ENCODE results near the gene PPIL1. TPM values are rescaled to one million over a fixed set of nuclear protein-coding genes. Genes with fewer than 3 reads are reported as not detected.

The PPIL1 gene
- total and polyA plus RNA-seq, 8 donors, result 0.87 to 33.7 (median 17.1) TPM; not detected in 1

DNA sequence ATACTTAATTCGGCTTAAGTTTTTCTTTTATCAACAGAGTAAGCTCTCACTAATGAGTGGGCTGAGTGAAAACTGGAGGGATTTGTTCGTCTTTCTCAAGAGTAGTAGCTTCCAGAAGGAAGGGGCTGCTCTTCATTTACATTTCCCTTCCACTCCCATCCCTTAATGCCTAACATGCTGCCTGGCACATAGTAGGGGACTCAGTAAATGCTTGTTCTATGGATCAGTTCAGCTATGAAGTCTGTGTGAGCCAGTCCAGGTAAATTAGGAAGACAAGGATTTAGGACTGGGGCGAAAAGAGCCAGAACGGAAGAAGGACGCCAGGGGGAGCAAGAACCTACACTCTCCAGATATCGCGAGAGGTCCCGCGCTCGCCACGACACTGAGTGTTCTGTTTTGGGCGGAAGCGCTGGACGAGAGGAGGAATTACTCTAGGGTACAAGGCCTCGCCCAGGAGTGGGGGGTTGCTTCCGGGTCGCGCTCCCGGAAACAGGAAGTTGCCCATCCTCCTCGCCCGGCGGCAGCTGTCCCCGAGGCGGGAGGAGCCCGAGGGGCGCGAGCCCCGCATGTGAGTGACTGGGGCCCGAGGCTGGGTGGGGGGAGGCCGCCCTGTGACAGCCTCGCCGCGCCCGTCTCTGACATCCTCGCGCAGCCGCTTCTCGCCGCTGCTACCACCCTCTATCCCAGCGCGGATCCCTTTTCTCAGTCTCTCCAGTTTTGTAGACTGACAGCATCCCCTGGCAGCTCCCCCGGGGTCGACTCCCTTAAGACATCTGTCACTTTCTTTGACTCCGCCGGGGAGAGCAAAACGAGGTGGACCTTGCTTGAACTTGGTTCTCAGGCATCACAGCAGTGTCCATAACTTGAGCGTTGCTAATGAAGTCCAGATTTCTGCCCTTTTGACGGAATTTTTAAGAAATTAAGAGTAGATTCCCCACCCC is 11.1 kb upstream of the PPIL1 start, which contains the start of gene C6orf89:
C6orf89 (plus strand) TSS at position 492 of the 941 bp plus-strand sequence. CDS start 13,493 bp downstream, outside the sequence.
- peaks cover 12 to 47% (median 34%) of the 10 kb centered on the region in 4 donors for H3K4me1 ChIP-seq
- WGBS, 5 donors, result 3 to 4% (median 3%) methylated on average over 31 to 48 of the region's 48 CpGs
- no peaks in the 10 kb centered on the region for H3K9me3 ChIP-seq
- intact Hi-C loops (cut with DNase I; ENCODE audit: low total_unique reads), result no loop called here
- H3K4me3 ChIP-seq, result peak within 1 kb of the TSS; percentile 69 to 80 (median 79)
- DNase-seq, result peak; percentile 98
- H3K27me3 ChIP-seq, result no peaks in the 10 kb centered on the region
- TF ChIP-seq, protein P1, sequence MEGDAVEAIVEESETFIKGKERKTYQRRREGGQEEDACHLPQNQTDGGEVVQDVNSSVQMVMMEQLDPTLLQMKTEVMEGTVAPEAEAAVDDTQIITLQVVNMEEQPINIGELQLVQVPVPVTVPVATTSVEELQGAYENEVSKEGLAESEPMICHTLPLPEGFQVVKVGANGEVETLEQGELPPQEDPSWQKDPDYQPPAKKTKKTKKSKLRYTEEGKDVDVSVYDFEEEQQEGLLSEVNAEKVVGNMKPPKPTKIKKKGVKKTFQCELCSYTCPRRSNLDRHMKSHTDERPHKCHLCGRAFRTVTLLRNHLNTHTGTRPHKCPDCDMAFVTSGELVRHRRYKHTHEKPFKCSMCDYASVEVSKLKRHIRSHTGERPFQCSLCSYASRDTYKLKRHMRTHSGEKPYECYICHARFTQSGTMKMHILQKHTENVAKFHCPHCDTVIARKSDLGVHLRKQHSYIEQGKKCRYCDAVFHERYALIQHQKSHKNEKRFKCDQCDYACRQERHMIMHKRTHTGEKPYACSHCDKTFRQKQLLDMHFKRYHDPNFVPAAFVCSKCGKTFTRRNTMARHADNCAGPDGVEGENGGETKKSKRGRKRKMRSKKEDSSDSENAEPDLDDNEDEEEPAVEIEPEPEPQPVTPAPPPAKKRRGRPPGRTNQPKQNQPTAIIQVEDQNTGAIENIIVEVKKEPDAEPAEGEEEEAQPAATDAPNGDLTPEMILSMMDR (IDR thresholded peaks at IDR 0.05), result peak in 5 of 7 experiments; percentile 81 to 97 (median 89)
- no peak for TF ChIP-seq EP300 (IDR thresholded peaks at IDR 0.05)
- TF ChIP-seq POLR2AphosphoS5 (IDR thresholded peaks at IDR 0.05), result peak; percentile 84 to 95 (median 90)
- peak in 1 of 4 donors; percentile 33 for TF ChIP-seq POLR2A (IDR thresholded peaks at IDR 0.05)
- peak within 1 kb of the TSS; percentile 83 to 94 (median 86) for H3K27ac ChIP-seq
- H3K36me3 ChIP-seq, result no peaks in the 10 kb centered on the region

DNA sequence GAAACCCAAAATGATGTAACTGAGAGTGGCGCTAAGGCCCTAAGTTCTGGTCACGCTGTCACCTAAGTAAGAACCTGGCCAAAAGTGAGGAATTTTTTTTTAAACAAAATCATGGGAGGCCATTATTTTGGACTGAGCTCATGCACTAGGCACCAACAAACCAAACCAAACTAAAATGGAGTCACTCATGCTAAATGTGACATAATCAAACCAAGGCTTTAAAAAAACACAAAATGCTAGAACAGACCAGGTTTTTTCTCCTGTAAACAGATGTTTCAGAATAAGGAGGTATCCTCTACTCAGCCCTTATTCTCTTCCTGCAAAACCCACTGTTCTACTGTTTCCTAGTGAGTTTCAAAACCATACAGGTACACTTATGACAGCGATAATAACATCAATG is 10.0 kb upstream of the PPIL1 start:
- DNase-seq, result no peak
- Histone ChIP-seq H3K36me3 (no peaks in the 10 kb centered on the region), H3K9me3 (no peaks in the 10 kb centered on the region), H3K27ac (peak overlapping the region in 3 of 5 donors; percentile 86 to 94 (median 89)), H3K4me3 (no peak overlapping the region), H3K4me1 (peaks cover 12 to 44% (median 34%) of the 10 kb centered on the region in 4 donors), H3K27me3 (no peaks in the 10 kb centered on the region)
- TF ChIP-seq, protein P1 (IDR thresholded peaks at IDR 0.05), result no peak
- TF ChIP-seq POLR2A (IDR thresholded peaks at IDR 0.05) (no peak), EP300 (IDR thresholded peaks at IDR 0.05) (no peak), POLR2AphosphoS5 (IDR thresholded peaks at IDR 0.05) (no peak)
- intact Hi-C loops (cut with DNase I; ENCODE audit: low total_unique reads), result no loop called here
- WGBS, 5 donors, result 95 to 99% (median 97%) methylated on average over 3 of the region's 3 CpGs

DNA sequence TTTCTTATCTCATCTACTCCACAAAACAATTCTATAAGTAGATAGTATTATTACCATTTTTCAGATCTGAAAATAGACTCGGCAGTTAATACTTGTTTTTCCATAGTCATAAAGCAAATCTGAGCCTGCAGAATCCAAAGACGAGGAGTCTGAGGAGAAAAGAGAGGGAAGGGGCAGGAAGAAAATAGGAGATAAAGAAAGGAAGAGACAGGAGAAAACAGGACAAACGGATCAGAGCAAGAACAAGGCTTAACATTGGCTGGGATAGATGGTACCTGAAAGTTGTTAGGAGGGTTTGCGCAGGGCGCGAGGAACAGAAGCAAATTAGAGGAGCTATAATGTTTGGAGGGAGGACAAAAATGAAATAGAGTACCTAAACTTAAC is 639 bp upstream of the PPIL1 start:
- no peak for TF ChIP-seq POLR2A (IDR thresholded peaks at IDR 0.05)
- TF ChIP-seq POLR2AphosphoS5 (IDR thresholded peaks at IDR 0.05), result no peak
- TF ChIP-seq EP300 (IDR thresholded peaks at IDR 0.05), result no peak
- TF ChIP-seq, protein P1 (IDR thresholded peaks at IDR 0.05), result no peak
- Histone ChIP-seq H3K4me3 (peak overlapping the region; percentile 80 to 92 (median 84)), H3K36me3 (peaks cover 0 to 15% (median 11%) of the 10 kb centered on the region in 4 donors), H3K9me3 (no peaks in the 10 kb centered on the region), H3K27me3 (no peaks in the 10 kb centered on the region), H3K4me1 (peaks cover 10 to 28% (median 16%) of the 10 kb centered on the region in 4 donors), H3K27ac (peak overlapping the region in 4 of 5 donors; percentile 85 to 92 (median 91))
- intact Hi-C loops (cut with DNase I; ENCODE audit: low total_unique reads), result no loop called here
- no peak for DNase-seq
- WGBS, 5 donors, result 26 to 40% (median 35%) methylated on average over 6 of the region's 6 CpGs

DNA sequence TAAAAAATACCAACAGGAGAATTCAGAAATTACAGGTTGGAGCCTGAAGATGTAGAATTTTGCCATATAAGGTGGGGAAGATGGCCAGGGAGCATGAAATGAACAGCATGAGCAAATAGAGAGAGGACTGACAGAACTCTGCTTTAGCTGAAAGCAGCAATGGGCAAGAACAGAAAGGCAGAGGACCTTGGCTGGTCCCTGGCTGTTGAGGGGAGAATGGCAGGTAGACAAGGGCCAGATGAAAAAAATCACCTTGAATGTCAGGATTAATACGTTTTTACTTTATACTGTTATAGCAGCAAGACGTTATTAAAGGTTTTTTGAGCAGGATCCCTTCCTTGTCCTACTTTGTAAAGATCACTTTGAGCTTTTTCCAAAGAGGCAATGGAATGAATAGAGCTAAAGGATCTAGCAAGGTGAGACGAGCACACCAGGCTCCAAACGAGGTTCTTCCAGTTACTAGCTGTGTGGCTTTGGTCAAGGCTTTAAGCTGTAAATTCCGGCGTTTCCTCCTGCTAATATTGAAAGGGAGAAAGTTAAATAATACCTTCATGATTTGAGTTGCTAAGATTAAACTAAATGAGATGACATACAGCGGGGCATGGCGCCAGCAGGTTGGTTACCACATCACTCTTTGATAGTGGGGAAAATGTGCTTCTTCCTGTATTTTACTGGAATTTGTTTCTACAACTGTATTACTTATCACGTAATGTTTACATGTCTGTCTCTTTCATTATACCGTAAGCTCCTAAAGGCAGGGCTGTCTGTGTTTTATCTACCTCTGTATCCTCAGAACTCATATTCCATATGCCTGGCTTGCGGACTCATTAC is 776 bp downstream of the PPIL1 start:
- Histone ChIP-seq H3K4me1 (peaks cover 10 to 28% (median 16%) of the 10 kb centered on the region in 4 donors), H3K9me3 (no peaks in the 10 kb centered on the region), H3K27me3 (no peaks in the 10 kb centered on the region), H3K27ac (peak overlapping the region in 4 of 5 donors; percentile 85 to 92 (median 91)), H3K36me3 (peaks cover 0 to 25% (median 23%) of the 10 kb centered on the region in 4 donors), H3K4me3 (peak overlapping the region; percentile 80 to 92 (median 84))
- TF ChIP-seq, protein P1 (IDR thresholded peaks at IDR 0.05), result peak in 1 of 7 experiments; percentile 9
- TF ChIP-seq POLR2A (IDR thresholded peaks at IDR 0.05), result no peak
- DNase-seq, result peak in 1 of 2 donors; percentile 50
- WGBS, 5 donors, result 3 to 10% (median 8%) methylated on average over 11 of the region's 11 CpGs
- intact Hi-C loops (cut with DNase I; ENCODE audit: low total_unique reads), result no loop called here

Data from stomach (tissue), 9 donors.